Measurements from ENCODE around the gene HSD17B8.
A peak's percentile ranks its signal among the peaks of the same experiment; 100 is the strongest.
"Not testable (repeated sequence)": the region's sequence is repeated elsewhere in the genome, so short reads cannot be mapped to it uniquely, and the experiment has no call there.

HSD17B8 gene

DNA sequence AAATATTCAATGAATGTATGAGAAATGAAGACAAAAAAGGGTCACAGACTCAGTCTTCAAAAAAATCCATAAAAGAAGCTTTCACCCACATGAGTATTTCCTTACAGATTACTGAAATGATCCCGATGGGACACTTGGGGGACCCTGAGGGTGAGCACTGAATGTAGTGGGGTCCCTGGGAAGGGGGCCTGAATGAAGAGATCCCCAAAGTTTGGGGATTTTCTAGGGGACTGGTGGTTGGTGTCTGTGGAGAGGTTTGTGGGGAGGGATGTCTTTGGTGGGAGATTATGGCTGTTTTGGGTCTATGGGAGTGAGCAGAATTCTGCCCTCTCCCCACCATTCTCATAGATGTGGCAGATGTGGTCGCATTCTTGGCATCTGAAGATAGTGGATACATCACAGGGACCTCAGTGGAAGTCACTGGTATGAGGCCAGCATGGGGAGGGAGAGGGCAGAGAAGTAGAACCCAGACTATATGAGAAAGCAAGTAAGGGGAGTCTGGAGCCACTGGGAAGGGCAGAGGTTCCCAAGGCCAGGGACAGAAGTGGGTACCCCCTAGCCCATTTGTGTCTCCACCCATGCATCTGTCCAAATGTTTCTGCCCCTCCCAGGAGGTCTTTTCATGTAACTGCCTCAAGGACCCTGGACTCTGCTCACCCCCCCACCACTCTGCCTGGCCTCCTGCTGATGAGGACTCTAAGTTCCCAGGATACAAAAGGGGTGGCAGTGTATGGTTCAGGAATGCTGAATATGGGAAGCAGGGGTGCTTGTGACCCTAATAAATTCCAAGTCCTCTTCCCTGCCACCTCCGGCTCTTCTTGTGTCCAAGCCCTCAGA, 1.8 kb downstream of the HSD17B8 start:
- no peak for DNase-seq (ENCODE audit: low read depth in 2 of 2)

DNA sequence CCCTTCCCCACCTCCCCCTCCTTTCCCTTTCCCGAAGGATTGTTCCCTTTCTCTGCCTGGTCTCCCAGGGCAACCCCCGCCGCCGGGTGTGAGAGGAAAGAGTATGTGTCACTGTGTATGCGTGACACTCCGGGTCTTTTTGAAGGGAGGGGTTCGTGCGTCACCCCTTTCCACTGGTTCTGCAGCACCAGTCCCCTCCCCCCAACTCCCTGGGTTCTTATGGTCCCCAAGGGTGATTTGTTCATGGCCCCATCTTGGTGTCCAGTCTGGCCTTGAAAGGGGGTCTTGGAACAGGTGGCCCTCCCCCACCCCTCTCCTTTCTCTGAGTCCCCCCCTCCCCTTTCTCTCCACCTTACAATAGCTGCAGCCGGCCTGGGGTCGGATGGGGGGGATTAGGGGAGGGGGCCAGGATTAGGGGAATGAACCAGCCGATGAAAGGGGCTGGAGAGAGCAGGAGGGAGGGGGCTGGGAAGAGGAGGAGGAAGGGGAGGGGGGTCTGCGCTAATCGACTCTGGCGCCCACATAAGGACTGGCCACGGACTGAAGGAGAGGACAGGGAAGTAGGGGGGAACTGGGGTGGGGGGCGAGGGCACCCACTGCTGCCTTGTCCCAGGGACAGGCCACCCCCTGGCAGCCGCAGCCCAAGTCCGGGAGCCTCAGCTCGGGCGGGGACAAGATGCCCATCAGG, 2.6 kb downstream of the HSD17B8 start:
- no peak for DNase-seq (ENCODE audit: low read depth in 2 of 2)

DNA sequence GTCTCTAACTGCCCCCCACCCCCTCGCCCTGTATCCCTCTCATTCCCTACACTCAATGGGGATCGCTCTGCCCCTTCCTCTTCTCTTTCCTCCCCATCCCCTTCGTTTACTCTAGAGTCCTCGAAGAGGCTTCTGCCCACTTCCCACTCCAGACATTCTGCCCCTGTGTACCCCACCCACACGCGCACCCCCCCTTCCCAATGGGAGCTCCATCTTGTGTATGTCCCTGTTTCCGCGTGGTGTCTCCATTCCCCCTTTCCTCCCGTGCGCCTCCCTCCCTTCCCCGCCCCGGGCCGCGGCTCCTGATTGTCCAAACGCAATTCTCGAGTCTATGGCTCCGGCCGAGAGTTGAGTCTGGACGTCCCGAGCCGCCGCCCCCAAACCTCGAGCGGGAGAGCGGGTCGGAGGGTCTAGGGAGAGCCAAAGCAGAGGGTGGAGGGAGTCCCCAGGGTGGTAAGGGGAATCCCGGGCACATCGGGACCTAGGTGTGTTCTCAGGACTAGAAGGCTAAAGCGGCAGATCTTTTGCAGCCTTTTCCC, 3.2 kb downstream of the HSD17B8 start:
- no peak for DNase-seq (ENCODE audit: low read depth in 2 of 2)

DNA sequence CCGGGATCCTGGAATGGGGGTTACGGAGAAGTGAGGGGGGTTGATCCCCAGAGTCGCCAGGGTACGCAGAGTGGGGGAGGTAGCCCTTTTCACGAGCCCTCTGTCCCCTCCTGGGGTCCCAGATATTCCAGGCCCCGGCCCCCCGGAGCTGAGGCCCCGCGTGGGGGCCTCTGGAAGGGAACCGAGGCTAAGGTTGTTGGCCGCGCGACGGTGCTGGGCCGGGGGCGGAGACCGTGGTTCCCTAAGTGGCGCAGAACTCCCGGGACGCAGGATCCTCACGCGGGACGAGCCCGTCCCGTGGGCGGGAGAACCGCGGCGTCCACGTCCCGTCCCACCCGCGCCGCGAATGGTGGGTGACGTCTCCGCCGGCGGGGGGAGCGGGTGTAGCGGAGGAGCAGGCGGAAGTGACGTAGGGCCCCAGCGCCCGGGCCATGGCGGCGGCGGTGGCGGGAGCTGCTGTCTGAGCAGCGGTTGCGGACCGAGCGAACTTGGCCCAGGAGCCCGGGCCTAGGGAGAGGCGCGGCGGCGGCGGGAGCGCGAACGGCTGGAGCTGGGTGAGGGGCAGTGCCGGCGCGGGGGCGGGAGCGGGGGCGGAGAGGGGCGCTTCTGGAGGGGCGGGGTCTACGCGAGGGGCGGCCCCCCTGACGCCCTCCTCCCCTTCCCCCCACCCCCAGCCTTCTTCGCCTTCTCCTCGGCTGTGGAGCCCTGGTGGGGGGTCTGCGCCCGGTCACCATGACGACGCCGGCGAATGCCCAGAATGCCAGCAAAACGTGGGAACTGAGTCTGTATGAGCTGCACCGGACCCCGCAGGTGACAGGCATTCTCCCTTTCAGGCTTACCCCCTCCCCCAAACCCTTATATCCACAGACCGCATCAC, 3.9 kb downstream of the HSD17B8 start, which contains the start of gene RING1:
Gene RING1 (plus strand): TSS at position 410 of the 877 bp plus-strand sequence. CDS start 323 bp downstream, at position 733.
- peak; percentile 77 to 78 for DNase-seq (ENCODE audit: low read depth in 2 of 2)

DNA sequence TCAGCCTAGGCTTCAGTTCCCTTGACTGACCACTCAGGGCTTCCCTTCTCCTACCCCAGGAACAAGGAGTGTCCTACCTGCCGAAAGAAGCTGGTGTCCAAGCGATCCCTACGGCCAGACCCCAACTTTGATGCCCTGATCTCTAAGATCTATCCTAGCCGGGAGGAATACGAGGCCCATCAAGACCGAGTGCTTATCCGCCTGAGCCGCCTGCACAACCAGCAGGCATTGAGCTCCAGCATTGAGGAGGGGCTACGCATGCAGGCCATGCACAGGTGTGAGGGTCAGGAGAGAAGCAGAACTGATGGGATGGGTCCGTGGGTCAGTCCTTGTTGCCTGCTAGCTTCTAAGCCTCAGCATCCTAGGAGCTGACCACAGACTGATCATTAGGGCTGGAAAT, 5.4 kb downstream of the HSD17B8 start:
- no peak for DNase-seq (ENCODE audit: low read depth in 2 of 2)

DNA sequence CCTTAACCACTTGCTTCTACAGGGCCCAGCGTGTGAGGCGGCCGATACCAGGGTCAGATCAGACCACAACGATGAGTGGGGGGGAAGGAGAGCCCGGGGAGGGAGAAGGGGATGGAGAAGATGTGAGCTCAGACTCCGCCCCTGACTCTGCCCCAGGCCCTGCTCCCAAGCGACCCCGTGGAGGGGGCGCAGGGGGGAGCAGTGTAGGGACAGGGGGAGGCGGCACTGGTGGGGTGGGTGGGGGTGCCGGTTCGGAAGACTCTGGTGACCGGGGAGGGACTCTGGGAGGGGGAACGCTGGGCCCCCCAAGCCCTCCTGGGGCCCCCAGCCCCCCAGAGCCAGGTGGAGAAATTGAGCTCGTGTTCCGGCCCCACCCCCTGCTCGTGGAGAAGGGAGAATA, 6.7 kb downstream of the HSD17B8 start:
- no peak for DNase-seq (ENCODE audit: low read depth in 2 of 2)

DNA sequence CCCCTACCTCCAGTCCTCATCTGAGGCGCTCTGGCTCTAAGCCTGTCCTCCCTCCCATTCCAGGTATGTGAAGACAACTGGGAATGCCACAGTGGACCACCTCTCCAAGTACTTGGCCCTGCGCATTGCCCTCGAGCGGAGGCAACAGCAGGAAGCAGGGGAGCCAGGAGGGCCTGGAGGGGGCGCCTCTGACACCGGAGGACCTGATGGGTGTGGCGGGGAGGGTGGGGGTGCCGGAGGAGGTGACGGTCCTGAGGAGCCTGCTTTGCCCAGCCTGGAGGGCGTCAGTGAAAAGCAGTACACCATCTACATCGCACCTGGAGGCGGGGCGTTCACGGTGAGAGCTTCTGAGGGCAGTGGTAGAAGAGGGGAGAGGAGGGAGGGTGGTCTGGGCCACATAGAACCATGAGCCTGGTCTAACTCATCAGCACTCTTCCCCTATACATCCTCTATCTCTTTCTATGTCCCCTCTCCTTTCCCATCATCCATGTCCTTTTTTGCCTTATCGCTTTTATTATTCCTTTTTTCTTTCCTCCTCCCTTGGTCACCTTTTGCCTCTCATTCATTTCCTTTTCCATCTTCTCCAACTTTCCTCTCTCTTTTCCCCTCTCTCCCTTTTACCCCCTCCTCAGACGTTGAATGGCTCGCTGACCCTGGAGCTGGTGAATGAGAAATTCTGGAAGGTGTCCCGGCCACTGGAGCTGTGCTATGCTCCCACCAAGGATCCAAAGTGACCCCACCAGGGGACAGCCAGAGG, 7.4 kb downstream of the HSD17B8 start:
- DNase-seq (ENCODE audit: low read depth in 2 of 2), result no peak

DNA sequence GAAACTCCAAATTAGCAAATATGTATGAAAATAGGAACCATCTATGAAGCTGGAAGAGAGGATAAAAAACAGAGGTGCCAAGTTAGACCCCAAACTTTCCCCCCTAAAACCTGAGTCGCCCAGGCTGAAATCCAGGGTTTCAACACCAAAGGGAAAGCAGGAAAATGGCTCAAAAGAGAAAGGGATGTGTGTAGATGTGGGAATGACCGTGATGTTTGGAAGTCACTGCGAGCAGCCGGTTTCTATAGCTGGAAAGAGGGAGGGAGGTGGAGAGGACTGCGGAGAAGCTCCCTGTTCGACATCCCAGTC, 8.4 kb downstream of the HSD17B8 start:
- DNase-seq (ENCODE audit: low read depth in 2 of 2), result no peak

DNA sequence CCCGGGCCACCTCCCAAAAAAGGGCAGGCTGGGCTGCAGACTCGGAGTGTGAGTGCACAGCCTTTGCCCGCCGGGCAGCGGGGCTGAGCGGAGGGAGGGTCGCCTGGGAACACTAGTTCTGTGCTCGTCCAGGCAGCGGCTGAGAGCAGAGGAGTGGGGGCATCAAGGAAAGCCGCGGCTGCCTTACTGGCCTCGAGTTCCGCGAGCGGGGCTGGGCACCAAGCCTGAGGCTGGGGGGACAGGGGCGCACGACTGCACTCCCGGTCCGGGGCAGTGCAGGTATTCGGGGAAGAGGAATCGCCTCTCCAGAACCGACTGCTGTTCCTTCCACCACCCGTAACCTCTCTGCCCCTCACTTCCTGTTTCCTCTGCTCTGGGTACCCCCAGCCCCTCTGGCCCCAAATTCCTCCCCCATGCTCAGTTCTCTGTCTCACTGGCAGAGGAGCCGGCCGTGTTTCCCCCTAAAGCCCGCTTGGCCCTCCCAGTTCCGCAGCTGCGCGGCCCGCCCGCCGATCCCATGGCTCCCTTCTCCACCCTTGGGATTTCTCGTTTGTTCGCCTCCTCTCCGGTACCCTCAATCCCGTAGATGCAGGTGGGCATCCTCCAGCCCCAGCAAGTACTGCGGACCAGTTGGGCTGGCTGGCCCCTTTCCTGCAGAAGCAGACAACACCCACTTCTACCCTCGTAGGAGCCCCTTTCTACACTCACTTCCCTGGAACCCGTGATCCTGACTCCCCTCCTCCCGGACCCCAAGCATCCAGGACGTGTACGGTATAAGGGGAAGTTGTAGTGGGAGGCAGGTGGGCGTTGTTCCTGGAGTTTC, 8.9 kb downstream of the HSD17B8 start:
- DNase-seq (ENCODE audit: low read depth in 2 of 2), result no peak

DNA sequence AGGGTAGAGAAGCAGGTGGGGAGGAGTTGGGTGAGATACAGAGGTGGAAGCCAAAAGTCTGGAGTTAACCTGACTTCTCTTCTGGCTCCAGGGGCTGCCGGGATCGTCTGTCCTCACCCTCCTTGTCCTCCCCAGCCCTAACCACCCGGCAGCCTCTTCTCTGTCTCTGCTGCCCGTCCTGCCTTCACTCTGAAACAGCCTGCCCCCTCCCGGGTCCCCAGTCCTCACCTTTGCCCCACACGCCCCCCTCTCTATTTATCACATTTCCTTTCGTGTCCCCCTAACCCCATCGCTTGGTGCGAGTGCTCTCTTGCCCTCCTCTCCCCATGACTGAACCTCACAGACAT, 9.5 kb downstream of the HSD17B8 start:
- no peak for DNase-seq (ENCODE audit: low read depth in 2 of 2)

DNA sequence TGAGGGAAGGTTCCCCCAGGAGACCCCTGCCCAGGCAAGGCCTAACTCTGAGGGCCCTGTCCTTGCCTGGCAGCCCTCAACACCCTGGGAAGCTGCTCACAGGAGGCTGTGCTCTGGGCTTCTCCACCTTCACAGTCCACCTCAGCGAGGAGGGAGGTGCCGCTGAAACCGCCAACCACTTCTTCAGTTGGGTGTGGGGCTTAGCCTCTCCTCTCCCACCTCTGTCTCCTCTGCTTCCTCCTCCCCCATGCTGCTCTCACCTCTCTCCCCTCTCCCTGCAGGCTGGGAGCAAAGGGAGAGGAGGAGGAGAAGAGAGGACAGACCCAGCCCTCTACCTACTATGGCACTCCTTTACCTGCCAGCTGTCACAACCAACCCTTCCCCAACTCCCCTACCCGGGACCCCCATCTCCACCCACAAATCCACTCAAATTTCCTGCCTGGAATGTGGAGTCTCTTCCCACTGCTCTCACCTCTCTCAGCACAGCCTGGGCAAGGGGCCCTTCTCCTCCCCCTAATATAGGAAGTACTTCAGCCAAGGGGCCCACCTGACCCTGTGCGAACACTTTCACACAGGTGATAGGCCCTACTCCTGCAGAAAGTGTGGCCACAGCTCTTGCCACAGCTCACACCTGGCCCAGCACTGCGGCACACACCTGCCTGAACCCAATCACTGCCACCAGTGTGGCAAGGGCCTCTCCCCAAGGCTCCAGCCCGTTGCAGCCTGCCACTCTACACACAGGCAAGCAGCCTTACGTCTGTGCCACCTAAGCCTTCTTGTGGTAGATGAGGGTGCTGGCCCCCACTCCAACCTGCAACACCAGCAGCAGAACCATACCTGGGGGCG, 11.0 kb downstream of the HSD17B8 start:
- no peak for DNase-seq (ENCODE audit: low read depth in 2 of 2)

DNA sequence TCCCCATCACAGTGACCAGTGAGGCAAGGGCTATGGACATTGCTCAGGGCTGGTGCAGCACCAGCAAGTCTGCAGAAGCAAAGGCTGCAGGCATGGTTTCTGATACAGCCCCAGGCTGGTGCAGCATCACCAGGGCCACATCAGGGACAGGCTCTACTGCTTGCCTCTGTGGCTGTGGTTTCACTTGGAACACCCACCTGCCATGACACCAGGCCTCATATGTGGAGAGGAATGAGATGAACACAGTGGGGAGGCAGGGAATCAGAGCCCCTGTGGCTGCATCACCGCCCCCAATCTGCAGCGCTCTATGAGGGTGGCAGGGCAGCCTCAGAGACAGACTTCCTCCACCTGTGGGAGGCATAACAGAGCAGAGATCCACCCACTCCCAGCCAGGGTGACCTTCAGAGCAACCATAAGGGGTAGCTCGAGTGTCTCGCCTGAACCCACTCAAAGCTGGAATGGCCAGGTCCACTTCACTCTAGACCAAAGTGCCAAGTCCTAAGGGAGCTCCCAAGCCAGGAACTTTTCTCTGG, 11.7 kb downstream of the HSD17B8 start:
- no peak for DNase-seq (ENCODE audit: low read depth in 2 of 2)

DNA sequence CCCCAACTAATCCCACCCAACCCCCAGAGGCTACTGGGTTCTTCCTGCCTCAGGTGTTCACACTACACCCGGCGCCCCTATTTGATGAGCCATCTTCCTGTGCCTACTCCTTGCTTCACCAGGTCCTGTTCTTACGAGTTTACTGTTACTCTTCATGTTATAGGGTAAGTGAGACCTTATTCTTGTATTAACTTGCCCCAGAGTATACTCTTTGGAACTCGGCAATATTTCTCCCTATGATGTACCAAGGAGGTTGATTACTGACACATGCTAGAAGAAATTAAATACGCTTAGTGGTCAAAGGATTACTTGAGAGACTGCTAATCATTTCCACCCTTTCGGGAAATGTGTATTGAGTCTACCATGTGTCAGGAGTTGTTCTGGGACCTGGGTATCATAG, 12.8 kb downstream of the HSD17B8 start:
- DNase-seq (ENCODE audit: low read depth in 2 of 2), result no peak

DNA sequence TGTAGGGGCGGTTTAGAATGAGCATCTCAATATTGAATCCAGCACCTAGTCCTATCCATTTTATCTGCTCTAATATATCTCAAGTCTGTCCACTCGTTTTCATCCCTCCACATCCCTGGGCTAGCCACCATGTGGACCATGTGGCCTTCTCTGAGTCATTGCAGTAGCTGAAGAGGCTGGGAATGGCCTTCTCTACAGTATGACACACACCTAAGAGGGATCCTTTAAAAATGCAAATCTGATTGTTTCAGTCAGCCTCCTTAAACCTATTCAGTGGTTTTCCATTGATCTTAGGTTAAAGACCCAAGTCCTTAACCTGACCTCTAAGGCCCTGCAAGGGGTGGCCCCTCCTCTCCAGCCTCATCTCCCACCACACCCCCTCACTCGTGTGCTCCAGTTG, 13.2 kb downstream of the HSD17B8 start:
- DNase-seq (ENCODE audit: low read depth in 2 of 2), result no peak

DNA sequence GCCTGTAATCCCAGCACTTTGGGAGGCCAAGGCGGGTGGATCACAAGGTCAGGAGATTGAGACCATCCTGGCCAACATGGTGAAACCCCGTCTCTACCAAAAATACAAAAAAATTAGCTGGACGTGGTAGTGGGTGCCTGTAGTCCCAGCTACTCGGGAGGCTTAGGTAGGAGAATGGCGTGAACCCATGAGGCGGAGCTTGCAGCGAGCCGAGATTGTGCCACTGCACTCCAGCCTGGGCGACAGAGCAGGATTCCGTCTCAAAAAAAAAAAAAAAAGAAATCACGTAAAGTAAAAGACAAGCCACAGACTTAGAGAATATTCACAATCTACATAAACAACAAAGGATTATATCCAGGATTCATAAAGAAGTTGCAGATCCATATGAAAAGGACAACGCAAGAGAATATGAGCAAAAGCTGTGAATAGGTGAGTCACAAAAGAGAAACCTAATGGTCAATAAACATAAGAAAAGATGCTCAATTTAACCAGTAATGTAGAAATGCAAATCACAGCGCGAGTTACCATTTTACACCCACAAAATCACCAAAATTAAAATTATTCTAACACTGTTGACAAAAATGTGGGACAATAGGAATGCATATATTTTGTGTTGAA, 22.2 kb downstream of the HSD17B8 start:
- DNase-seq (ENCODE audit: low read depth in 2 of 2), result not testable (repeated sequence)

DNA sequence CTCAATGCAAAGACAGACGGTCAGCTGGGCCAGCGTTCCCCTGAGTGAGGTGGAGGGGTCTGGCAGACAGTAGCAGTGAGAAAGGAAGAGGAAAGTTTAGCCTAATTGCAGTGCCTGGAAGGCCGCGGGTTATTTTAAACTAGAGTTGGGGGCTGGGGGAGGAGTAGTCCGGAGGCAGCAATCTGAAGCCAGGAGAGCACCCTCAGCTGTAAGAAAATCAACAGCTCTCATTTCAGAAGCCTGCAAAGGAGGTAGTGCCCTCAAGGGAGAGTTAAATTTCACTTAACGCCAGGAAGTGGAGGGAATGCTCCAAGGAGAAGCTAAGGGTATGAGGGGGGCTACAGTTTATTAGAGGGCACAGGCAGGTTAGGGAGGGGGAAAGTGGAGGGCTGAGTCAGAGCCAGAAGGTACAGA, 30.8 kb downstream of the HSD17B8 start:
- no peak for DNase-seq (ENCODE audit: low read depth in 2 of 2)

DNA sequence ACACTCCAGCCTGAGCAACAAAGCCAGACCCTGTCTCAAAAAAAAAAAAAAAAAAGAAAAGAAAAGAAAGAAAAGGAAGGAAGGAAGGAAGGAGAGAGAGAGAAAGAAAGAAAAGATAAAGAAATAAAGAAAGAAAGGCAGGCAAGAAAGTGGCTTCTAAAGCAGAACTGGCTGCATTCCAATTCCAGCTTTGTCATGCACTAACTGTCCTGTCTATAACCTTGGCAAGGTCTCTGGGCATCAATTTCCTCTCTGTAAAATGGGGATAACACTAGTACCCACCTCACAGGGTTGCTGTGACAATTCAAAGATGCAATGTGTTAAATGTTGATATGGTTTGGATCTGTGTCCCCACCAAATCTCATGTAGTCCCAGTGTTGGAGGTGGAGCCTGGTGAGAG, 31.9 kb downstream of the HSD17B8 start:
- DNase-seq (ENCODE audit: low read depth in 2 of 2), result no peak

DNA sequence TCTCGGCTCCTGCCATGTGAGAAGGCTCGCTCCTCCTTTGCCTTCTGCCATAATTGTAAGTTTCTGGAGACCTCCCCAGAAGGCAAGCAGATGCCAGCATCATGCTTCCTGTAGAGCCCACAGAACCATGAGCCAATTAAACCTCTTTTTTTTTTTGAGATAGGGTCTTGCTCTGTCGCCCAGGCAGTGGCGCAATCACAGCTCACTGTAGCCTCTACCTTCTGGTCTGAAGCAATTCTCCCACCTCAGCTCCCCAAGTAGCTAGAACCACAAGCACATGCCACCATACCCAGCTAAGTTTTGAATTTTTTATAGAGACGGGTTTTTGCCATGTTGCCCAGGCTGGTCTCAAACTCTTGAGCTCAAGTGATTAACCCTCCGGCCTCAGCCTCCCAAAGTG, 32.4 kb downstream of the HSD17B8 start:
- no peak for DNase-seq (ENCODE audit: low read depth in 2 of 2)

DNA sequence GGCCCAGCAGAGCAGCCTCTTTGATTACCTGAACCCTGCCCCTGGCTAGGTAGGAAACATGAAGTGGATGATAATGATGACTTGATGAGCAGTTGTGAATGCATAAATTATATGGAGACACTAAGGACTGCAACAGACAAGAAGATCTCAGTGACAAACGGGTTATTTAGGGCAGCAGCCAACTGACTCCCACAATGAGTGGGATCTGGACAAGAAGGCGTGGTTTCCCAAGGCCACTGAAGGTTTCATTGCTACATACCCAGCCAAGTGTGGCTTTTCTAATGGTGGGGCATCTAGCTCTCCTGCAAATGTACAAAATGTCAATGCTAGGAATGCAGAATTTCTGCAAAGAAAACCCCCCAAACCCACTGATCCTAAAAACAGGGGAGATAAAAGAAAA, 33.3 kb downstream of the HSD17B8 start:
- no peak for DNase-seq (ENCODE audit: low read depth in 2 of 2)

Data from activated CD4-positive, alpha-beta T cell treated with anti-CD3 and anti-CD28 coated beads for 24 hours (primary cell).